Mucosa of rectum (tissue), 2 donors: ENCODE data around the gene SLC16A7.

ENCODE experiments used
- H3K27ac ChIP-seq, 2 donors: one replicate each; pipeline ENCODE4 v1.7.0; 2013; ENCODE audit warnings: inconsistent platforms in 2 of 2, low read depth in 2 of 2, low read length in 2 of 2
- H3K27me3 ChIP-seq, 2 donors: one replicate each; pipeline ENCODE4 v1.7.0; 2013; ENCODE audit warnings: low read length in 2 of 2; ENCODE audit not compliant: control insufficient read depth in 2 of 2, insufficient read depth in 2 of 2
- H3K36me3 ChIP-seq, 2 donors: one replicate each; pipeline ENCODE4 v1.7.0; 2013; ENCODE audit warnings: low read length in 2 of 2; ENCODE audit not compliant: control insufficient read depth in 2 of 2, insufficient read depth in 2 of 2
- H3K4me1 ChIP-seq, 2 donors: one replicate each; pipeline ENCODE4 v1.7.0; 2013; ENCODE audit warnings: low read length in 2 of 2, mild to moderate bottlenecking in 1 of 2; ENCODE audit not compliant: control insufficient read depth in 2 of 2, insufficient read depth in 2 of 2
- H3K4me3 ChIP-seq, 2 donors: one replicate each; pipeline ENCODE4 v1.7.0; 2013; ENCODE audit warnings: low read length in 2 of 2
- H3K9ac ChIP-seq, 2 donors: one replicate each; pipeline ENCODE4 v1.7.0; 2013; ENCODE audit warnings: low read length in 2 of 2, low read depth in 1 of 2, mild to moderate bottlenecking in 1 of 2
- H3K9me3 ChIP-seq, 2 donors: one replicate each; pipeline ENCODE4 v1.7.0; 2013; ENCODE audit warnings: low read length in 2 of 2; ENCODE audit not compliant: control insufficient read depth in 2 of 2
- donor health status: healthy.
- donor health status: Normal muscosa, but diverticular disease.

Gene SLC16A7

GRCh38 chr12:59595883-59596540 lies at the start of gene SLC16A7:
TSS of gene SLC16A7 (plus strand) at chr12:59596029. CDS start at chr12:59704802, 108,773 bp downstream.
- H3K4me1 ChIP-seq, result peaks cover 0 to 9% of the 10 kb centered on the region in 2 donors
- no peaks in the 10 kb centered on the region for H3K9me3 ChIP-seq
- H3K9ac ChIP-seq, result peak within 1 kb of the TSS; percentile 64 to 74
- H3K27ac ChIP-seq, result peak within 1 kb of the TSS; percentile 86 to 87
- H3K27me3 ChIP-seq, result no peaks in the 10 kb centered on the region
- no peaks in the 10 kb centered on the region for H3K36me3 ChIP-seq
- H3K4me3 ChIP-seq, result peak within 1 kb of the TSS; percentile 85 to 91

- Histone ChIP-seq H3K4me1 (no peaks in the 10 kb centered on the region), H3K4me3 (no peak overlapping the region), H3K36me3 (no peaks in the 10 kb centered on the region), H3K9ac (no peak overlapping the region), H3K9me3 (no peaks in the 10 kb centered on the region), H3K27ac (no peak overlapping the region), H3K27me3 (no peaks in the 10 kb centered on the region)
These were observed 46.9 kb upstream of the SLC16A7 start for GRCh38 chr12:59548930-59549329.

GRCh38 chr12:59559696-59560095 lies 36.1 kb upstream of the SLC16A7 start:
- H3K9me3 ChIP-seq, result no peaks in the 10 kb centered on the region
- H3K27ac ChIP-seq, result no peak overlapping the region
- no peaks in the 10 kb centered on the region for H3K36me3 ChIP-seq
- no peak overlapping the region for H3K9ac ChIP-seq
- H3K4me3 ChIP-seq, result no peak overlapping the region
- H3K4me1 ChIP-seq, result no peaks in the 10 kb centered on the region
- no peaks in the 10 kb centered on the region for H3K27me3 ChIP-seq

GRCh38 chr12:59570145-59570544 lies 25.7 kb upstream of the SLC16A7 start:
- no peaks in the 10 kb centered on the region for H3K9me3 ChIP-seq
- H3K27me3 ChIP-seq, result no peaks in the 10 kb centered on the region
- no peak overlapping the region for H3K4me3 ChIP-seq
- H3K4me1 ChIP-seq, result no peaks in the 10 kb centered on the region
- H3K36me3 ChIP-seq, result no peaks in the 10 kb centered on the region
- no peak overlapping the region for H3K27ac ChIP-seq
- H3K9ac ChIP-seq, result no peak overlapping the region

GRCh38 chr12:59574406-59574805 lies 21.4 kb upstream of the SLC16A7 start:
- no peak overlapping the region for H3K9ac ChIP-seq
- no peaks in the 10 kb centered on the region for H3K36me3 ChIP-seq
- H3K27me3 ChIP-seq, result no peaks in the 10 kb centered on the region
- no peak overlapping the region for H3K27ac ChIP-seq
- no peaks in the 10 kb centered on the region for H3K9me3 ChIP-seq
- no peak overlapping the region for H3K4me3 ChIP-seq
- no peaks in the 10 kb centered on the region for H3K4me1 ChIP-seq

GRCh38 chr12:59575826-59576225 lies 20.0 kb upstream of the SLC16A7 start:
- H3K36me3 ChIP-seq, result no peaks in the 10 kb centered on the region
- H3K4me3 ChIP-seq, result no peak overlapping the region
- no peaks in the 10 kb centered on the region for H3K4me1 ChIP-seq
- H3K9me3 ChIP-seq, result no peaks in the 10 kb centered on the region
- no peak overlapping the region for H3K27ac ChIP-seq
- H3K27me3 ChIP-seq, result no peaks in the 10 kb centered on the region
- no peak overlapping the region for H3K9ac ChIP-seq

- H3K4me3 ChIP-seq, result no peak overlapping the region
- H3K9me3 ChIP-seq, result no peaks in the 10 kb centered on the region
- H3K4me1 ChIP-seq, result no peaks in the 10 kb centered on the region
- H3K36me3 ChIP-seq, result no peaks in the 10 kb centered on the region
- no peak overlapping the region for H3K9ac ChIP-seq
- no peaks in the 10 kb centered on the region for H3K27me3 ChIP-seq
- H3K27ac ChIP-seq, result no peak overlapping the region
These were observed 17.6 kb upstream of the SLC16A7 start for GRCh38 chr12:59578254-59578653.

GRCh38 chr12:59579631-59580030 lies 16.2 kb upstream of the SLC16A7 start:
- Histone ChIP-seq H3K9me3 (no peaks in the 10 kb centered on the region), H3K4me3 (no peak overlapping the region), H3K27ac (no peak overlapping the region), H3K9ac (no peak overlapping the region), H3K36me3 (no peaks in the 10 kb centered on the region), H3K27me3 (no peaks in the 10 kb centered on the region), H3K4me1 (no peaks in the 10 kb centered on the region)

GRCh38 chr12:59580050-59580449 lies 15.8 kb upstream of the SLC16A7 start:
- Histone ChIP-seq H3K4me1 (no peaks in the 10 kb centered on the region), H3K9me3 (no peaks in the 10 kb centered on the region), H3K27ac (no peak overlapping the region), H3K27me3 (no peaks in the 10 kb centered on the region), H3K36me3 (no peaks in the 10 kb centered on the region), H3K9ac (no peak overlapping the region), H3K4me3 (no peak overlapping the region)

GRCh38 chr12:59583003-59583712 lies 12.7 kb upstream of the SLC16A7 start:
- Histone ChIP-seq H3K27me3 (no peaks in the 10 kb centered on the region), H3K4me1 (no peaks in the 10 kb centered on the region), H3K27ac (no peak overlapping the region), H3K4me3 (no peak overlapping the region), H3K9me3 (no peaks in the 10 kb centered on the region), H3K9ac (no peak overlapping the region), H3K36me3 (no peaks in the 10 kb centered on the region)
